GM12875 (cell line): Measurements from ENCODE around the gene LRRC4C.

Experiments
- H3K4me3 ChIP-seq: one replicate; pipeline ENCODE4 v1.5.1; 2011; ENCODE audit warnings: low read depth, low read length, control low read depth
- TF ChIP-seq, protein P1 (sequence below): IDR thresholded peaks from 2 replicates; pipeline ENCODE4 v1.5.1; 2011; ENCODE audit warnings: low read depth, mild to moderate bottlenecking, control low read depth, inconsistent platforms, low read length, moderate library complexity, borderline replicate concordance; ENCODE audit not compliant: insufficient read depth

The LRRC4C gene

GRCh38 chr11:40280159-40281051 lies 1179.0 kb downstream of the LRRC4C start:
- TF ChIP-seq, protein P1, sequence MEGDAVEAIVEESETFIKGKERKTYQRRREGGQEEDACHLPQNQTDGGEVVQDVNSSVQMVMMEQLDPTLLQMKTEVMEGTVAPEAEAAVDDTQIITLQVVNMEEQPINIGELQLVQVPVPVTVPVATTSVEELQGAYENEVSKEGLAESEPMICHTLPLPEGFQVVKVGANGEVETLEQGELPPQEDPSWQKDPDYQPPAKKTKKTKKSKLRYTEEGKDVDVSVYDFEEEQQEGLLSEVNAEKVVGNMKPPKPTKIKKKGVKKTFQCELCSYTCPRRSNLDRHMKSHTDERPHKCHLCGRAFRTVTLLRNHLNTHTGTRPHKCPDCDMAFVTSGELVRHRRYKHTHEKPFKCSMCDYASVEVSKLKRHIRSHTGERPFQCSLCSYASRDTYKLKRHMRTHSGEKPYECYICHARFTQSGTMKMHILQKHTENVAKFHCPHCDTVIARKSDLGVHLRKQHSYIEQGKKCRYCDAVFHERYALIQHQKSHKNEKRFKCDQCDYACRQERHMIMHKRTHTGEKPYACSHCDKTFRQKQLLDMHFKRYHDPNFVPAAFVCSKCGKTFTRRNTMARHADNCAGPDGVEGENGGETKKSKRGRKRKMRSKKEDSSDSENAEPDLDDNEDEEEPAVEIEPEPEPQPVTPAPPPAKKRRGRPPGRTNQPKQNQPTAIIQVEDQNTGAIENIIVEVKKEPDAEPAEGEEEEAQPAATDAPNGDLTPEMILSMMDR, result no peak
- no peak overlapping the region for H3K4me3 ChIP-seq

- TF ChIP-seq, protein P1, result no peak
- H3K4me3 ChIP-seq, result no peak overlapping the region
Measured at GRCh38 chr11:40276960-40277359, 1182.5 kb downstream of the LRRC4C start.

GRCh38 chr11:40274017-40274416 lies 1185.4 kb downstream of the LRRC4C start:
- TF ChIP-seq, protein P1, result no peak
- no peak overlapping the region for H3K4me3 ChIP-seq

DNA sequence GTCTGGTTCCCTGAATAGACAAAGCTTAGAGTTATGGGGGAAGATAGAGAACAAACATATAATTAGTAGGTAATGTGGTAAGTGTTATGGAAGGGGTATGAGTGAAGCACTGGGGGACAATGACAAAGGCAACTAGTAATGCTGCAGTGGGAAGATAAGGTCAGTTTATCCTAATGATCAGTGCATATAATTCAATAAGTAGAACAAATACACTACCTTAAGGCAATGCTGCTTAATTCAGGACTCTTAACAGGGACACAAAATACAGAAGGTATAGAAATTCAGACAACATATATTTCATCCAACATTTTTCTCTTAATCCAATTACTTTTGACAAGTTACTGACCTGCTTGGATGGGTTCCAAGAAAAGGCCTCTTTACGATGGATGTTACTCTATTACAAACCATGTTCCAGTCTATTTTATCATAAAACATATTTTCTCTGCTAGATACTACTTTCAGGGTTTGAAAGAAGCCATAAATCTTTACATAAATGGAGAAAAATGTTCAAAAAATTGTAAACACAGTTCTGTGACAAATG lies 1186.2 kb downstream of the LRRC4C start:
- TF ChIP-seq, protein P1, result no peak
- H3K4me3 ChIP-seq, result no peak overlapping the region

DNA sequence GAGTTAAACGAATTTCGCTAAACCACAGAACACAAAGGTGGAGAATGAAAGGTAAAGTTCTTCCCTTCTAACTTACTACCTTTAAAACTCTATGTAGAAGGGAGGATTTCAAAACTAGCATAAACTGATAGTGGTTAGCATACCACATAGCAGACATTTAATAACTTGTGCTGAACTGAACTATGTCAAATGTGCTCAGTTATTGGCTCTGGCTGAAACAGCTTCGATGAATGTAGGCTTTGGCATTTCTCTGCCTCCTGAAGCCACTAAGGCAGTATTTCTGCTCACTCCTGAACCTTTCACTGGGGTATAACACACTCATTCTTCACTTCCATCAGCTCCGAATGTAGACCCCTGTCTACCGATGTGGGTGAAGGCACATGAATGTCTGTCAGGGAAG lies 1188.1 kb downstream of the LRRC4C start:
- TF ChIP-seq, protein P1, result no peak

GRCh38 chr11:40269865-40270264 lies 1189.6 kb downstream of the LRRC4C start:
- no peak overlapping the region for H3K4me3 ChIP-seq
- TF ChIP-seq, protein P1, result no peak

More for the DNA sequence above, 1188.1 kb downstream of the LRRC4C start:
- no peak overlapping the region for H3K4me3 ChIP-seq

DNA sequence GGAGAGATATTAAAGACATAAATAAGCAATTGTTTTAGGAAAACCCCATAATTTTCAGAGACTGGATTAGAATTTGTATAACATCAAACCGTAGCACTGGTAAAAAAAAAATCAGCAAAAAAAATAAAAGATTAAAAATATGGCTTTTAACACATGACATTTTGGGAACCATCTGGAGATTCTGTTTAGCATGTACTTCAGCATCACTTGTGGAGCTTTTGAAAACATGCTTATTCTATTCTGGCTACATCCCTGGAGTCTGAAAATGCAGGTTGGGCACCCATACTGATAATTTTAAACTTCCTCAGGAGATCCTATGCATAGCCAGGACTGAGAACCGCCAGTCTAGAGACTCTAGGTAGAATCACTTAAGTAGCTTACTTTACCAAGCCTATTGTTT lies 1190.9 kb downstream of the LRRC4C start:
- TF ChIP-seq, protein P1, result no peak
- no peak overlapping the region for H3K4me3 ChIP-seq
